AG04450 (cell line): ENCODE measurements around the gene FBXO15. TPM values are rescaled to one million over a fixed set of nuclear protein-coding genes. Genes with fewer than 3 reads are reported as not detected.

Experiments
- CTCF ChIA-PET: fragments of 300-600, 350-600 bp; formaldehyde crosslinking; extraction: SDS; loops from one replicate; lab custom pipeline; 2022; ENCODE audit warnings: antibody characterized with exemption, inconsistent platforms; lab: Charles Lee
- POLR2A ChIA-PET: fragments of 350-600 bp; formaldehyde crosslinking; extraction: SDS; loops from one replicate; lab custom pipeline; 2021; ENCODE audit warnings: antibody characterized with exemption, inconsistent platforms; lab: Yijun Ruan, JAX
- DNase-seq: peaks from one replicate; pipeline ENCODE4 v3.0.0-alpha.2; 2011; ENCODE audit warnings: low read depth, low spot score
- H3K27ac ChIP-seq: one replicate; pipeline ENCODE4 v1.5.1; 2012; ENCODE audit warnings: low read depth, low read length, control low read depth
- H3K27me3 ChIP-seq: one replicate; pipeline ENCODE4 v1.6.0; 2012; ENCODE audit warnings: low read length; ENCODE audit not compliant: control insufficient read depth, insufficient read depth
- H3K4me3 ChIP-seq: 2 replicates; pipeline ENCODE4 v1.5.1; 2011; ENCODE audit warnings: mild to moderate bottlenecking, low read depth, low read length, control low read depth
- H3K9me3 ChIP-seq: 2 replicates; pipeline ENCODE4 v1.5.1; 2012; ENCODE audit warnings: low read length; ENCODE audit not compliant: control insufficient read depth, insufficient read depth
- polyA plus RNA-seq: library from polyadenylated mRNA; depleted of rRNA; stranded (reverse); fragments of >200 nt; gene quantifications from 2 replicates; pipeline ENCODE4 v1.2.3, GENCODE V29; 2011
- TF ChIP-seq, protein P1 (sequence below): IDR thresholded peaks from 2 replicates; pipeline ENCODE4 v1.5.1; 2011; ENCODE audit warnings: low read depth, low read length, control low read depth, inconsistent platforms

FBXO15 gene
- polyA plus RNA-seq, 1 experiment = 1.4 TPM

DNA sequence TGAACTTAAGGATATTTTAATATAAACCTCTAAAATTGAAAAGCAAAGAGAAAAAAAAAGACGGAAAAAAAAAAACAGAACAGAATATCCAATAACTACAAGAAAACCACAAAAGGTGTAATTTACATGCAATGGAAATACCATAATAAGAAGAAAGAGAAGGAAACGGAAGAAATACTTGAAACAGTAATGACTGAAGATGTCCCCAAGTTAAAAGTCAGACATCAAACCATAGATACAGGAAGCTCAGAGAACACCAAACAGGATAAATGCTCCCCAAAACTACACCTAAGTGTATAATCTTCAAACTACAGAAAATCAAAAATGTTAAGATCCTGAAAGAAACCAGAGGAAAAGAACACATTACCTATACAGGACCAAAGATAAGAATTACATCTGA, 39.2 kb downstream of the FBXO15 start:
- POLR2A ChIA-PET = no interaction called here
- CTCF ChIA-PET = interaction anchor here (1.6 kb wide), 1 partner anchor 8 kb away, joined by 4 read pairs; no protein-coding TSS in a partner anchor
- DNase-seq = no peak
- Histone ChIP-seq H3K9me3 (no peaks in the 10 kb centered on the region), H3K4me3 (no peak overlapping the region), H3K27ac (no peak overlapping the region), H3K27me3 (no peaks in the 10 kb centered on the region)
- TF ChIP-seq, protein P1, sequence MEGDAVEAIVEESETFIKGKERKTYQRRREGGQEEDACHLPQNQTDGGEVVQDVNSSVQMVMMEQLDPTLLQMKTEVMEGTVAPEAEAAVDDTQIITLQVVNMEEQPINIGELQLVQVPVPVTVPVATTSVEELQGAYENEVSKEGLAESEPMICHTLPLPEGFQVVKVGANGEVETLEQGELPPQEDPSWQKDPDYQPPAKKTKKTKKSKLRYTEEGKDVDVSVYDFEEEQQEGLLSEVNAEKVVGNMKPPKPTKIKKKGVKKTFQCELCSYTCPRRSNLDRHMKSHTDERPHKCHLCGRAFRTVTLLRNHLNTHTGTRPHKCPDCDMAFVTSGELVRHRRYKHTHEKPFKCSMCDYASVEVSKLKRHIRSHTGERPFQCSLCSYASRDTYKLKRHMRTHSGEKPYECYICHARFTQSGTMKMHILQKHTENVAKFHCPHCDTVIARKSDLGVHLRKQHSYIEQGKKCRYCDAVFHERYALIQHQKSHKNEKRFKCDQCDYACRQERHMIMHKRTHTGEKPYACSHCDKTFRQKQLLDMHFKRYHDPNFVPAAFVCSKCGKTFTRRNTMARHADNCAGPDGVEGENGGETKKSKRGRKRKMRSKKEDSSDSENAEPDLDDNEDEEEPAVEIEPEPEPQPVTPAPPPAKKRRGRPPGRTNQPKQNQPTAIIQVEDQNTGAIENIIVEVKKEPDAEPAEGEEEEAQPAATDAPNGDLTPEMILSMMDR = no peak

DNA sequence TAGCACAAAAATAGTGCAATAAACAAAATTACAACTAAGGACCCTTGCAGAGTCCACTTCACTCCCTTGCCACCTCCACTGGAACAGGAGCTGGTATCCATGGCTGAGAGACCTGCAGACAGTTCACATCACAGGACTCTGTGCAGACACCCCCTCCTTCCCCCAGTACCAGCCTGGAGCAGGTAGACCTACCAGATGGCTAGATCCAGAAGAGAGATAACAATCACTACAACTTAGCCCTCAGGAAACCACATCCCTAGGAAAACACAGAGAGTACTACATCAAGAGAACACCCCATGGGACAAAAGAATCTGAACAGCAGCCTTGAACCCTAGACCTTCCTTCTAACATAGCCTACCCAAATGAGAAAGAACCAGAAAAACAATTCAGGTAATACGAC, 49.8 kb downstream of the FBXO15 start:
- no peak for DNase-seq
- H3K4me3 ChIP-seq = no peak overlapping the region
- POLR2A ChIA-PET = no interaction called here
- CTCF ChIA-PET = interaction anchor here (1.5 kb wide), 1 partner anchor 15 kb away, joined by 4 read pairs; no protein-coding TSS in a partner anchor
- TF ChIP-seq, protein P1 = no peak
- peaks cover 2% of the 10 kb centered on the region for H3K27me3 ChIP-seq
- H3K27ac ChIP-seq = no peak overlapping the region
- no peaks in the 10 kb centered on the region; the same call in 1 of the 2 replicates for H3K9me3 ChIP-seq

DNA sequence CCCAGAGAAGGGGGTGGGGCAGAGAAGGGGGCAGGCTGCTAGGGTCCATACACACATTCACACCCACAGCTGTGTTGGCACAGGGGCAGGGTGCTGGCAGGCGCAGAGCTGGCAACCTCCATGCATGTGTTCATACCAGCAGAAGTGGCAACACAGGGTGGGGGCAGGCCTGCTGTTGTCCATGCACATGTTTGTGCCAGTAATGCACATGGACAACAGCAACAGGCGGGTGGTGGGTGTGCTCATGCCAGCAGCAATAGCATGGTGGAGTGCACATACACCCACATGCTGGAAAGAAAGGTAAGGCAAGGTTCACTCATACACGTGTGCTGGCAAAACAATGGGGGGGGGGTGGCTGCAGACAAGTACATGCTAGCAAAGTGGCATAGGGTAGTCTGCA, 54.7 kb downstream of the FBXO15 start:
- no peak for DNase-seq
- CTCF ChIA-PET = interaction anchor here (1.4 kb wide), 1 partner anchor 11 kb away, joined by 5 read pairs; no protein-coding TSS in a partner anchor

DNA sequence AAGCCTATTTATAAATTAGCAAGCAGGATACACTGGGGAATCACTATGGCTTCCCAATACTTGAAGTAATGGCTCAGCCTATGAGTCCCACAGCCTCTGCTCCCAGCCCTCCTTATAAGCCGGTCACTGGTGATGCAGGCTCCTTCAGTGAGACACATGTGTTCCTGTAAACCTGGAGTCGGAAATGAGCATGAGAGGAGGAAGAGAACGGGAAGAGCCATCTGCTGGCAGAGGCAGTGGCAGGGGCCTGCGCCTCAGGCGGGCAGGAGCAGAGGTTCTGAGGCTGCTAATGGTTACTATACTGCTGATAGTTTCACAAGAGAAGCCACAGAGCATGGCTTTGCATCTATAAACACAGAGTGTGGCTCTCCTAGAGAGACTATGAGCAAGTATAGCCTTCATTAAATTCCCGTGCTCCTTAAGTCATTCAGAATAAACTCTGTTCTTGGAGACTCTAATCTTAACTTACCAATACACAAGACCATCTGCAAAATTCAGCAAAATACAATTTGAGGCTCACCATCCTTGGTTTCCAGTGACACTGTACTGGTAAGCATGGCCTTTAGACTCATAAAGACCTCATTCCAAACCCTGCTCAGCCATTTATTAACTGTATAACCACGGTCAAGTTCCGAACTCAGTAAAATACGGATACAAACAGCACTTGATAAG, 63.3 kb downstream of the FBXO15 start:
- no peaks in the 10 kb centered on the region for H3K9me3 ChIP-seq
- POLR2A ChIA-PET = no interaction called here
- no peak overlapping the region for H3K27ac ChIP-seq
- H3K4me3 ChIP-seq = no peak overlapping the region
- TF ChIP-seq, protein P1 = no peak
- CTCF ChIA-PET = interaction anchor here (1.1 to 2.8 kb wide), 4 partner anchors 32 to 1325 kb away, joined by 5 to 29 read pairs (median 8); no protein-coding TSS in a partner anchor
- H3K27me3 ChIP-seq = peaks cover 8% of the 10 kb centered on the region
- no peak for DNase-seq

More for the DNA sequence above, 54.7 kb downstream of the FBXO15 start:
- Histone ChIP-seq H3K9me3 (no peaks in the 10 kb centered on the region; the same call in 1 of the 2 replicates), H3K27me3 (peaks cover 6% of the 10 kb centered on the region), H3K27ac (no peak overlapping the region), H3K4me3 (no peak overlapping the region)
- TF ChIP-seq, protein P1 = no peak
- POLR2A ChIA-PET = no interaction called here

DNA sequence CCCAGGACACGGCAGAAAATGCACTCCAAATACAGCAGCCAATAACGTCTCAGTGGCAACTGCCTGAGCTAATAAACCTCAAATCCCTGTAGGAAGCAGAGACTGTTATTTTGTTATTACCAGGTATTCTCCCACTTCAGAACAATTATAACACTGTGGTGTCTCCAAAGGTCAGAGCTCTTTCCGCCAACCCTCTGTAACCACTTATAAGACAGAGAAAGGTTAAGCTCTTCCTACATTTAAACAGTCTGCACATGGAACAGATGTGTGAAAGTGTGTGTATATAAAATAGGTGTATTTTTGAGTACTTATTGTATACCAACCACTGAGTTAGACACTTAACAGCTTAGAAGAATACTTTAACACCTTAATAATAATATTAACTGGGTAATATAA, 64.1 kb downstream of the FBXO15 start:
- DNase-seq = no peak
- no peak overlapping the region for H3K27ac ChIP-seq
- CTCF ChIA-PET = interaction anchor here (1.0 to 2.8 kb wide), 9 partner anchors 14 to 1324 kb away, joined by 4 to 29 read pairs (median 7); no protein-coding TSS in a partner anchor
- POLR2A ChIA-PET = no interaction called here
- no peak overlapping the region for H3K4me3 ChIP-seq
- H3K27me3 ChIP-seq = peaks cover 8% of the 10 kb centered on the region
- TF ChIP-seq, protein P1 = no peak
- H3K9me3 ChIP-seq = no peaks in the 10 kb centered on the region
